A549 (cell line): ENCODE data around the gene PARVB.

ENCODE experiments used
- CEBPB ChIP-seq, 2 experiments: fragments of >200 bp in 1 of 2; sonication (Bioruptor Twin) in 1 of 2; formaldehyde crosslinking in 1 of 2; IDR thresholded peaks; 2 replicates each; pipeline ENCODE4 v1.6.1; 2012 to 2016
- EP300 ChIP-seq, 2 experiments: fragments of >200 bp; sonication (Bioruptor Twin); formaldehyde crosslinking; IDR thresholded peaks; 2 replicates in 1 of 2; 3 replicates in 1 of 2; pipeline ENCODE4 v1.6.1; 2016 to 2017
- ESRRA ChIP-seq: fragments of 150-350 bp; IDR thresholded peaks from 2 replicates; pipeline ENCODE4 v1.6.1; 2014; ENCODE audit warnings: mild to moderate bottlenecking, low read length, borderline replicate concordance
- KDM1A ChIP-seq: fragments of 200-600 bp; sonication (generic); IDR thresholded peaks from 2 replicates; pipeline ENCODE4 v1.6.1; 2016; ENCODE audit warnings: low read depth, mild to moderate bottlenecking
- POLR2A ChIP-seq: IDR thresholded peaks from 2 replicates; pipeline ENCODE4 v1.6.1; 2012; ENCODE audit warnings: mild to moderate bottlenecking, low read length
- RAD21 ChIP-seq, 2 experiments: fragments of >200 bp in 1 of 2; sonication (Bioruptor Twin) in 1 of 2; formaldehyde crosslinking in 1 of 2; IDR thresholded peaks in 1 of 2; conservative IDR thresholded peaks in 1 of 2; 2 replicates in 1 of 2; 3 replicates in 1 of 2; pipeline ENCODE4 v1.6.1; 2012 to 2018; ENCODE audit warnings: inconsistent platforms in 1 of 2
- RARB ChIP-seq: fragments of 250-450 bp; sonication (Bioruptor Pico); IDR thresholded peaks from 2 replicates; pipeline ENCODE4 v1.8.0; 2021; ENCODE audit warnings: mild to moderate bottlenecking, moderate library complexity
- RFX5 ChIP-seq: fragments of 450-650 bp; IDR thresholded peaks from 2 replicates; pipeline ENCODE4 v1.7.1; 2014; ENCODE audit warnings: antibody characterized with exemption, mild to moderate bottlenecking, moderate library complexity
- TF ChIP-seq, protein P1 (sequence below): fragments of >200 bp; sonication (Bioruptor Twin); formaldehyde crosslinking; IDR thresholded peaks from 3 replicates; pipeline ENCODE4 v1.5.1; 2016
- TF ChIP-seq, protein P2 (sequence below): fragments of 200-600 bp; sonication (generic); IDR thresholded peaks from 2 replicates; pipeline ENCODE4 v1.6.1; 2016; ENCODE audit warnings: antibody characterized with exemption, mild to moderate bottlenecking, moderate library complexity

DNA sequence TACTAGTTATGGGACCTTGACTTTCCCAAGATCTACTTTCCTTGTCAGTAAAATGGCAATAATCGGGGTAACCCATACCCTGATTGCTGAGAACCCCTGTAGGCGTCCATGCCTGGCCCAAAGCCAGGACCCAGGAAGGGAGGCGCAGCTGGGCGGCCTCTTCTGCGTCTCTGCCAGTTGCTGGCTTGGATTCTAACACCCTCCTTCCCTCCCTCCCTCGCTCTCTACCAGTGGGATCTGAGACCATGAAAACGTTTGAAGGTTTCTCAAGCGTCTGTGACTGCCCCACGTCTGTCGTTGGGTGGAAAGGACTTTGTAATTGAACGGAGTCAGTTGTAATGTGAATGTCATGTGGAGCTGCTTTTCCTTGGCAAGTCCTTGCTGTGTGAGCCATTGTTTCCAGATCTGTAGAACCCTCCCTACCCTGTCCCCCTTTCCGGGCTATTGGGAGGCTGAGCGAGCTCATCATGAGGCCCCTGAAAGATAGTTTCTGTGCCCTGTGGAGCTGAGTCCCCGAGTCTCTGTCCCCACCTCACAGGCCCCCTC, 47.8 kb downstream of the PARVB start:
- TF ChIP-seq, protein P1, sequence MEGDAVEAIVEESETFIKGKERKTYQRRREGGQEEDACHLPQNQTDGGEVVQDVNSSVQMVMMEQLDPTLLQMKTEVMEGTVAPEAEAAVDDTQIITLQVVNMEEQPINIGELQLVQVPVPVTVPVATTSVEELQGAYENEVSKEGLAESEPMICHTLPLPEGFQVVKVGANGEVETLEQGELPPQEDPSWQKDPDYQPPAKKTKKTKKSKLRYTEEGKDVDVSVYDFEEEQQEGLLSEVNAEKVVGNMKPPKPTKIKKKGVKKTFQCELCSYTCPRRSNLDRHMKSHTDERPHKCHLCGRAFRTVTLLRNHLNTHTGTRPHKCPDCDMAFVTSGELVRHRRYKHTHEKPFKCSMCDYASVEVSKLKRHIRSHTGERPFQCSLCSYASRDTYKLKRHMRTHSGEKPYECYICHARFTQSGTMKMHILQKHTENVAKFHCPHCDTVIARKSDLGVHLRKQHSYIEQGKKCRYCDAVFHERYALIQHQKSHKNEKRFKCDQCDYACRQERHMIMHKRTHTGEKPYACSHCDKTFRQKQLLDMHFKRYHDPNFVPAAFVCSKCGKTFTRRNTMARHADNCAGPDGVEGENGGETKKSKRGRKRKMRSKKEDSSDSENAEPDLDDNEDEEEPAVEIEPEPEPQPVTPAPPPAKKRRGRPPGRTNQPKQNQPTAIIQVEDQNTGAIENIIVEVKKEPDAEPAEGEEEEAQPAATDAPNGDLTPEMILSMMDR: no peak
- TF ChIP-seq, protein P2, sequence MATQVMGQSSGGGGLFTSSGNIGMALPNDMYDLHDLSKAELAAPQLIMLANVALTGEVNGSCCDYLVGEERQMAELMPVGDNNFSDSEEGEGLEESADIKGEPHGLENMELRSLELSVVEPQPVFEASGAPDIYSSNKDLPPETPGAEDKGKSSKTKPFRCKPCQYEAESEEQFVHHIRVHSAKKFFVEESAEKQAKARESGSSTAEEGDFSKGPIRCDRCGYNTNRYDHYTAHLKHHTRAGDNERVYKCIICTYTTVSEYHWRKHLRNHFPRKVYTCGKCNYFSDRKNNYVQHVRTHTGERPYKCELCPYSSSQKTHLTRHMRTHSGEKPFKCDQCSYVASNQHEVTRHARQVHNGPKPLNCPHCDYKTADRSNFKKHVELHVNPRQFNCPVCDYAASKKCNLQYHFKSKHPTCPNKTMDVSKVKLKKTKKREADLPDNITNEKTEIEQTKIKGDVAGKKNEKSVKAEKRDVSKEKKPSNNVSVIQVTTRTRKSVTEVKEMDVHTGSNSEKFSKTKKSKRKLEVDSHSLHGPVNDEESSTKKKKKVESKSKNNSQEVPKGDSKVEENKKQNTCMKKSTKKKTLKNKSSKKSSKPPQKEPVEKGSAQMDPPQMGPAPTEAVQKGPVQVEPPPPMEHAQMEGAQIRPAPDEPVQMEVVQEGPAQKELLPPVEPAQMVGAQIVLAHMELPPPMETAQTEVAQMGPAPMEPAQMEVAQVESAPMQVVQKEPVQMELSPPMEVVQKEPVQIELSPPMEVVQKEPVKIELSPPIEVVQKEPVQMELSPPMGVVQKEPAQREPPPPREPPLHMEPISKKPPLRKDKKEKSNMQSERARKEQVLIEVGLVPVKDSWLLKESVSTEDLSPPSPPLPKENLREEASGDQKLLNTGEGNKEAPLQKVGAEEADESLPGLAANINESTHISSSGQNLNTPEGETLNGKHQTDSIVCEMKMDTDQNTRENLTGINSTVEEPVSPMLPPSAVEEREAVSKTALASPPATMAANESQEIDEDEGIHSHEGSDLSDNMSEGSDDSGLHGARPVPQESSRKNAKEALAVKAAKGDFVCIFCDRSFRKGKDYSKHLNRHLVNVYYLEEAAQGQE: no peak
- TF ChIP-seq POLR2A (no peak), CEBPB (IDR thresholded peaks at IDR 0.05) (no peak), RFX5 (no peak), EP300 (IDR thresholded peaks at IDR 0.05) (no peak), RARB (CRISPR knock-in tag) (no peak), RAD21 (conservative IDR thresholded peaks at IDR 0.05 in 1 of 2, IDR thresholded peaks at IDR 0.05 in 1 of 2) (no peak), ESRRA (no peak), KDM1A (no peak)
